KG1 (cell line): ENCODE results near the gene FLNC.

Experiments used
- DNase-seq: peaks from one replicate; lab custom pipeline; 2025; lab: John Stamatoyannopoulos, UW

The FLNC gene

DNA sequence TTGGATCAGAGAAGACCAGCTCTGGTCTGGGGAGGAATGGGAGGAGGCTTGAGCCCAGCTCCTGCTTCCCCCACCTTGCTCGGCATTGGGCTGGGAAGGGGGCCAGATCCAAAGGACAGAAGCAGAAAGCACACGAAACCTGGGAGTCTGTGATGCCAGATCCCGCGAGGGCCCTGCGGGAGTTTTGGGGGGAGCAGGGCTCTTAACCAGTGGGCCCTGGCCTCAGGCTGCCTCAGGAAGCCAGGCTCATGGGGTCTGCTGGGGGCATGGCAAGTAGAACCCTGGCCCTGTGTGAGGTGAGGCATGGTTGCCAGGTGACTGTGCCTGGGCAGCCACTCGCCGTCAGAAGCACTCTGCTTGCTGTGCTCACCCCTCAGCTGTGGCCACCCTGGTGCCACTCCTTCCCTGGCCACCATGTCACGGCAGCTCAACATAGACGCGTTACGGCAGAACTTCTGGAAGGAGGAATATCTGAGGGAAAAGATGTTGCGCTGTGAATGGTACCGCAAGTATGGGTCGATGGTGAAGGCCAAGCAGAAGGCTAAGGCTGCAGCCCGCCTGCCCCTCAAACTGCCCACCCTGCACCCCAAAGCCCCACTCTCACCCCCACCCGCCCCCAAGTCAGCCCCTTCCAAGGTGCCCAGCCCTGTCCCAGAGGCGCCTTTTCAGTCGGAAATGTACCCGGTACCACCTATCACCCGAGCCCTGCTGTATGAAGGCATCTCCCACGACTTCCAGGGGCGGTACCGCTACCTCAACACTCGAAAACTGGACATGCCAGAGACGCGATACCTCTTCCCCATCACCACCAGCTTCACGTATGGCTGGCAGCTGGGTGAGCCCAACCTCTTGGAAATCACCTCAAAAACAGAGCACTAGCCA, 36.0 kb downstream of the FLNC start:
- DNase-seq: no peak

DNA sequence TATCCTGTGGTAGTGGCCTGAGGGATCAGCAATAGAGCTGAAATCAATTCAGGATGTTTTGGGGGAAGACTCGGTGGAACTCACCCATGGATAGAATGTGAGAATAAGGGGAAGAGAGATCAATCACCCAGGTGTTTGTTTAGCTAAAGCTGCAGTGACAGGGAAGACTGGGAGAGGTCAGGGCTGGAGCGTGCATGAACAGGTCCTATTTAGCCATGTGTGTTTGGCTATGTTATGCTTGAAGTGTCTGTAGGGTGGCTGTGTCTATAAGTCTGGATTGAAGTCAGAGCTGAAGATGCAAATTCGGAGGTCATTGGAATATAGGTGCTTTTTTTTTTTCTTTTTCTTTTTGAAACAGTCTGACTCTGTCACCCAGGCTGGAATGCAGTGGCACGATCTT, 37.0 kb downstream of the FLNC start:
- DNase-seq: no peak

DNA sequence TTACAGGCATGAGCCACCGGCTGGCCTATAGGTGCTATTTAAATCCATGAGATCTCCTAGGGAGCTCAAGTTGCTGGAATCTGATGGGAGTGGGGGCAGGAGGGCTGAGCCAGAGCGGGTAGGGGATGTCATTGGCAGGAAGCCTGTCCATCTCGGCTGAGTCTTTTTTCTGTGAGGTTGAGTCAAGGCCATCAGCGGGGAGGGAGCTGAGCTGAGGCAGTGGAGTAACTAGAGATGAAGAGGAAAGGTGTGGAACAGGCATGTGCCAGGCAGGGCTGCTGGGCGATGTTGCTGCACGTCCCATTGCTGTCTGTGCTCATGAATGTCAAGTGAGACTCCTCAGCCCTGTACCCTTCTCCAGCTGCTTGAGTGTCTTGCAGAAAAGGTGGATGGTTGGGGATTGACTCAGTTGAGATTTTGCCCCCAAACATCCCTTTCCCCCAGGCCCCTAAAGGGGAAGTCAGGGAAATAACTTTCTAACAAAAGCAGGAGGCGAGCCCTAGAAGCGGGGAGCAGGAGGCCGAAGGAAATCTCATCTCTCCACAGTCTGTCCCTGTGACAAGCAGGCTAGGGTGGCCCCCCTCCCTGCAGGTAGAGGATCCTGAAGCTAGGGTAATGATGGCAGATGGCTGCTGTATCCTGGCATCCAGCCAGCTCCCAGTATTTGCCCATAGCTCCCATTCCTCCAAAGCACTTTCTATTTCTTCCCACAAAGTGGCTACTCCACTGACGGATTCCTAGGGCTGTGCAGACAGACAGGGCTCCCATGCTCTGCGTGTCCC, 37.8 kb downstream of the FLNC start:
- no peak for DNase-seq

DNA sequence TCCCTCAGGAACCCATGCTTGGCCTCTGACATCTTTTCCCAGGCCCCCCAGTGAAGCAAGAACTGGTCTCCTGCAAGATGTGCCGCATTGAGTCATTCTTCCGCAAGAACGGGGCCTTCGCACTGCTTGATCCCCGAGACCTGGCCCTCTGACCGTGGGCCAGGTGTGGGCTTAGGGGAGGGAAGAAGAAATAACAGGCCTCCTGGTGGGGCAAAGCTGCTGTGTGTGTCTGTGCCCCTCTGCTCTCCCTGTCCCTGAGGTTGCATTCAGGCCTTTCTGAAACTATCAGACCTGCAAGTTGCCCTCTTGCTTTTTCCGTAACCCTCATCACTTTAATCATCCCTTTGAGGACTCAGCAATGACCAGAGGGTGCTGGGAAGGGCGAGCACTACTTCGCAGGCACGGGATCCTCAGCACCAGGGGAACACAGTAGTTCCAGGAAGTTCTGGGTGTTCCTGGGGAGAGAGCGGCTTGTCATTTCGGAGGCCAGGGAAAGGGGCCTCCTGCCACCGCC, 38.5 kb downstream of the FLNC start:
- DNase-seq: no peak

DNA sequence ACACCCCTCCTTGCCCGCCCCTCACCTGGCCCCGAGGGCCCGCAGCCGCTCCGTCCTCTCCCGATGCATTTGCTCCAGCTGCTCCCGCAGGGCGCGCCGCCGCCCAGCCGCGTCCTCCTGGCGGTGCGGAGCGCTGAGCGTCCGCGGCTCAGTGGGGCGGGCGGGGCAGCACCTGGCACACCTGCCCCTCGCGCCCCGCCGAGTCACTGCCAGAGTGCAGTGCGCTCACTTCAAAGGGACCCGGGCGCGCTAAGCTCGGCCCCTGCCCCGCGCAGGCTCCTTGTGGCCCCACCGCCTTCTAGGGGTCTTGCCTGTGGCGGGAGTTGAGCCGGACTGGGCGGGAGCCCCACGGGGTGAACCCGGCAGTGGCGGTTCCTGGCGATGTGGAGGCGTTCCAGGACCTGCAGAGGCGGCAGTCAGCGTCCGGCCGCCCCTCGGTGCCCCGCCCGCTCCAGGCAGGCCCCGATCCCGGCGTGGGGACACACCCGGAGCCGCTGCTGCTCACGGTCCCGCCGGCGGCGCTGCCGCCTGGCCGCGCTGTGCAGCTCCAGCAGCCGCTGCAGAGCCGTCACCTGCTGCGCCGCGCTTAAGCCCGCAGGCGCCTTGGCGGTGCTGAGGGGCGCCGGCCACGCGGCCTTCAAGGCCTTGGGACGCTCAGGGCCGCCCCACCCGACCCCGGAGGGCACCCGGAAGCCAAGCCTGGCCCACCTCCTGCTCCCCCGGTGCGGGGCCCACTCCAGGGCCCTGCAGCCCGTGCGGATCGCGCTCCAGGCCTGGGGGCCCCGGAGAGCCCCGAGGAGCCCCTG, 39.1 kb downstream of the FLNC start:
- DNase-seq: no peak

GRCh38 chr7:128869944-128870285, 39.7 kb downstream of the FLNC start:
- no peak for DNase-seq

GRCh38 chr7:128871050-128871449, 40.8 kb downstream of the FLNC start:
- DNase-seq: no peak

DNA sequence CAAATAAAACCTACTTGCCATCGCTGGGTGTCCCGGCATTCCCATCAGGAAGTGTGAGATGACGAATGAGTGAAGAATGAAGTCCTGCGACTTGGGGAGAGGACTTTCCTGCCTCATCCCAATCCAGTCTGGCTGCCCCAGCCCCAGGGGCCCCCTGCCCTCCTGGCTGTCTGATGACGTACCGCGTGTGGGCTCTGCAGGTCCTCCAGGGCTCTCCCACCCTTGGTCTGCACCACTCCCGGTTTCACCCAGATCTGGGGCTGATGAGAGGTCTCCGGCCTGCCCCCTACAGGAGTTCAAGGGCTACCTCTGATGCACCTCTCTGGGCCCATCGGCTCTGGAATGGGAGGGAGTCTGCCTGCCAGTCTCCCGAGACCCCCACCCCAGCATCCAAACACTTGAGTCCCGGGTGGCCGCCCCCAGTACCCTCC, 42.2 kb downstream of the FLNC start:
- DNase-seq: no peak

DNA sequence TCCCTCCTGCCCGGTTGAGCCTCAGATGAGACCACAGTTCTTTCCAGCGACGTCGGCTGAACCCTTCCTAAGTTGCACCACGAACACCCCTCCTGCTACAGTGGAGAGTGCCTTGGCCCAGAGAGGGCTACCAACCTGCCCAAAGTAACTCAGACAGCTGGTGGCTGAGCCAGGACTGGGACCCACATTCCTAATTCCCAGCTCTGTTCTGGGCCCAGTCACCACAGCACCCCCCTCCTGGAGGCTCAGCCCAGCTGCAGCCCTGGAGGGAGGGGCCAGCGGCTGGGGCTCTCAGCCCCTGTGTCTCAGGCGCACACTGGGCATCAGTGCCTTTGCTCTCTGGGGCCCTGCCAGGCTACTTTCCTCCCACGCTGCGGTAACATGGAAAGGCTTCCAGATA, 43.0 kb downstream of the FLNC start:
- no peak for DNase-seq

GRCh38 chr7:128874140-128875031, 44.2 kb downstream of the FLNC start:
- DNase-seq: no peak

GRCh38 chr7:128875523-128875948, 45.3 kb downstream of the FLNC start:
- DNase-seq: no peak

GRCh38 chr7:128876127-128876526, 45.9 kb downstream of the FLNC start:
- DNase-seq: no peak

DNA sequence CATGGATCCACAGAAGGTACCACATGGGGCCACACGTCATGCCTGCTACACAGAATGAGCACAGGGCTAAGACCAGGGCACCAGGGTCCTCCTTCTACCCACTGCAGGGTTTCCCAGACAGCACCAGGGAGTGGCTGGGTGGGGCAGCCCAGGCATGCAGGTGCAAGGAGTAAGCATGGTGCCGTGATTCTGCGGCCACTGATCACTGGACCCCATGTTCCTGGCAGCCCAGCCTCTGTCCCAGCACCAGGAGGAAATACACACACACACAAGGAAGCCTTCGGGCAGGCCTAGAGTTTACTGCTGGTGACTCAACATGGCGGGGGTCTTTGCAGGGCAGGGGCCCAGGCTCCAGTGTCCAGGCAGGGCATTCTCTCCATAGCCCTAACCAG, 46.4 kb downstream of the FLNC start:
- no peak for DNase-seq

DNA sequence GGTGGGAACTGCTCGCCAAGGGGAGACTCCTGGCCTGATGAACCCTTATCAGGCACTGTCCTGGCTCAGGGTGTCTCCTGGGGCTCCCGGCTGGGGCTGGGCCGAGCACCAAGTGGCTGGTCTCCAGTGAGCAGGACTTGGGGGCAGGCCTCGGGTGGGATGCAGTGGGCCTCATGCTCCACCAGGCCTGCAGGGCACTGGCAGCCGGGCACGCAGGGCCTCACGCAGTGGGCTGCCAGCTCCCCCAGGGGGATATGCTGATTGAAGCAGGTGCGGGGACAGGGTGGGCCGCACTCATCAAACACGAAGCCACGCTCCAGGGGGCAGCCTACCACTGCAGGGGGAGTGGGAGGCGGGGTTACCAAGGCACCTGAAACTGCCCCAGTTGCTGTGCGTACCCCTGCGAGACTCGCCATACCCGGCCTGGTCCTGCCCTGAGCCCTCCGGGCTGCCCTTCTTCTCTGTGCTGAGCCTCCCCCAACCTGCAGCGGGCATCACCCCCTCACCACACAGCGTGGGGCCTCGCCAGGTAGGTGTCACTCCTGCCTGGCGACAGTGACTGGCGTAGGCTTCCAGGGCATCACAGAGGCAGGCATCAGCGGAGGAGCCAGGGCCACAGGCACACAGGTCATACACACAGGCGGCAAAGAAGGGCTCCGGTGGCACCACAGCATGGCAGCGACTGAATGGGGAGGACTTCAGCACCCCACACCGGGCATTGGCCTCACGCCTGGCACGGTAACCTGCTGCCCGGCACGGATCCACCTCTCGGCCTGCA, 47.0 kb downstream of the FLNC start:
- DNase-seq: no peak

GRCh38 chr7:128877756-128878120, 47.5 kb downstream of the FLNC start:
- no peak for DNase-seq

DNA sequence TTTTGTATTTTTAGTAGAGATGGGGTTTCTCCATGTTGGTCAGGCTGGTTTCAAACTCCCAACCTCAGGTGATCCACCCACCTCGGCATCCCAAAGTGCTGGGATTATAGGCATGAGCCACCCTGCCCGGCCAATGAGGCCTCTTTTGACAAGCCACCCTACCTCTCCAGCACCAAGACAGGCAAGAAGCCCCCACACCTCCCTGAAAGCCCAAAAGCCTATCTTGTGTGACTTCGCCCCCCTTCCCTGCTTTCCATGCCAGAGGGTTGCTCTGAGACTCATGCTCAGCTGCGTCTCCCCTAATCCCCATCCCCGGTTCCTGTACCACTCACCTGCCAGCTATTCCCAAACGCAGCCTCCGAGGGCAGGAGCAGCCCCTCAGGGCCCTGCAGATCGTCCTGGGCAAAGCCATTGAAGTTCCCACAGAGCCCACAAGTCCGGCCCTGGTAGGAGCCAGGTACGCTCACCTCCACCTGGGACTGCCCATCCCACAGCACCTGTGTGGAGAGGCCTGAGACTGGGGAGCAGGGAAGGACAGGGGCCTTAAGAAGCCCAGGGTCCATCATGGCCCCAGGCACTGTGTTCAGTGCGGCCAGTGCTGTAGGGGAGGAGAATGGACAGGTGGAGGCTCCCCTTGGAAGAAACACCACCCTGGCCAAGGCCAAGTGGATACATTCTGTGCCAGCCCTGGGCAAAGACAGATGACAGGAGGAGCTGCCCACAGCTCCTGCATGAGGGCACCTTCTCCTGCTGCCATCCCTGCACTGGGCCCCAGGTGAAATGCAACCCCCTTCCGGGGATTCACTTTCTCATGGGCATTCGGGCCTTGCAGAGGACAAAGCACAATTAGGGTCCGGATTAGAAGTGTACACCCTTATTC, 48.3 kb downstream of the FLNC start:
- DNase-seq: no peak

DNA sequence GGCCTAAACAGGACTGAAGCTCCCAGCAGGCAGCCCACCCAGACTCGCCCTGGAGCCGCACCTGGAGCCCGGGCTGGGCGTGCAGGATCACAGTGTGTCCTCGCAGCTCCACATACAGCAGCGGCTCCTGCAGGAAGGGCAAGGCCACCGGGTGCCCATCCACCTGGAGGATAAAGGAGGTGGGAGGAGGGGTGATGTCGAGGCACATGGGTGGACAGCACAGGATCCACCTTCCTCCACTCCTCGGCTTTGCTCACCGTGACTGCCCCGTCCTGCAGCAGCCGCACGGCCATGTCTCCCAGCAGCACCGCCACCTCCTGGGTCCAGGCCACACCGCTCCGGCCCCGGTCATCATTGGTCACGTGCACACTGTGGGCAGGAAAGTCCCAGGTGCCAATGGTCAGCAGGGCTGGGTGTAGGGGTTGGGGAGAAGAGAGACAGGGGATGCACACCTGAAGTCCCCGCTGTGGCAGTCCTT, 49.3 kb downstream of the FLNC start:
- DNase-seq: no peak

- no peak for DNase-seq
Measured at GRCh38 chr7:128879939-128880746, 49.9 kb downstream of the FLNC start.
